Measurements from ENCODE around the gene TRIM7. TPM values are rescaled to one million over a fixed set of nuclear protein-coding genes. Genes with fewer than 3 reads are reported as not detected.
A peak's percentile ranks its signal among the peaks of the same experiment; 100 is the strongest.

TRIM7 gene
- total and polyA plus RNA-seq, 2 of the 4 experiments (the other 2 are of a cell fraction): 0.54 to 1.0 TPM

GRCh38 chr5:181233801-181234454, 28.9 kb upstream of the TRIM7 start:
- no peak overlapping the region for H2AK5ac ChIP-seq (ENCODE audit: low read depth, low read length)
- no peak overlapping the region for H4K8ac ChIP-seq (ENCODE audit: low read depth in 2 of 2, low read length in 2 of 2)
- no peak overlapping the region for H4K5ac ChIP-seq (ENCODE audit: low read depth, low read length)
- no peak overlapping the region for H3K4ac ChIP-seq (ENCODE audit: low read depth, low read length)
- DNase-seq (no peak), ATAC-seq (ENCODE audit: low read depth) (peak; percentile 3; the same call in 1 of the 2 replicates)
- no peaks in the 10 kb centered on the region for H3K9me3 ChIP-seq (ENCODE audit: control insufficient read depth, insufficient read depth, low read length)
- H2BK15ac ChIP-seq (ENCODE audit: low read depth, low read length): no peak overlapping the region
- H2BK5ac ChIP-seq (ENCODE audit: low read depth, low read length, poor library complexity, severe bottlenecking): no peak overlapping the region
- no peak overlapping the region for H2BK120ac ChIP-seq (ENCODE audit: low read depth, low read length)
- ChIA-PET CTCF (no interaction called here), POLR2A (ENCODE audit: unreplicated experiment) (no interaction called here)
- no peak overlapping the region for H3K4me2 ChIP-seq (ENCODE audit: low read depth, low read length)
- H2BK20ac ChIP-seq (ENCODE audit: low read depth, low read length): no peak overlapping the region
- H3K9ac ChIP-seq (ENCODE audit: low read depth, low read length): no peak overlapping the region
- no peak overlapping the region for H2AK9ac ChIP-seq (replicated peaks; ENCODE audit: low read depth, low read length, poor library complexity)
- no peak overlapping the region for H3K4me3 ChIP-seq (ENCODE audit: insufficient read depth, low read depth, low read length)
- H3K27me3 ChIP-seq (ENCODE audit: control insufficient read depth, insufficient read depth, low read length): no peaks in the 10 kb centered on the region
- dilution Hi-C loops (cut with HindIII; ENCODE audit: low sequenced_read_pairs, unreplicated experiment): no loop called here
- H3K79me1 ChIP-seq (ENCODE audit: low read depth in 1 of 2, low read length in 2 of 2): peaks cover 17 to 40% of the 10 kb centered on the region in 2 experiments
- no peak overlapping the region for H4K91ac ChIP-seq (ENCODE audit: insufficient read depth, low read depth, low read length)
- no peak overlapping the region for H3K23ac ChIP-seq (ENCODE audit: low read depth, low read length)
- WGBS, 2 experiments (ENCODE audit: extremely low coverage in 2 of 2, insufficient read length in 1 of 2): no CpG with 5 or more reads among the region's 24 CpGs
- BruUV-seq (replicated peaks): no TSS peak
- H3K4me1 ChIP-seq (ENCODE audit: control insufficient read depth, insufficient read depth, low read length): no peaks in the 10 kb centered on the region
- no peak overlapping the region for H3K14ac ChIP-seq (replicated peaks; ENCODE audit: low read depth, low read length)
- intact Hi-C loops (cut with micrococcal nuclease): no loop called here
- no peak overlapping the region for H3K56ac ChIP-seq (ENCODE audit: extremely low read depth, insufficient read depth, low read length)
- no peak overlapping the region for H3K27ac ChIP-seq (ENCODE audit: insufficient read depth, low read length)
- in situ Hi-C loops (cut with MboI; ENCODE audit: low sequenced_read_pairs): no loop called here
- no peak overlapping the region for H3K18ac ChIP-seq (ENCODE audit: low read depth, low read length)
- no peak overlapping the region for H2AFZ ChIP-seq (replicated peaks; ENCODE audit: low read length, poor library complexity)
- no peak for TF ChIP-seq USF2 (IDR thresholded peaks at IDR 0.05; ENCODE audit: low read depth, low read length)
- TF ChIP-seq POLR2A (IDR thresholded peaks at IDR 0.05; ENCODE audit: low read depth, low read length): no peak
- no peak for TF ChIP-seq ELK1 (IDR thresholded peaks at IDR 0.05; ENCODE audit: borderline replicate concordance, low read depth, low read length)
- TF ChIP-seq MXI1 (IDR thresholded peaks at IDR 0.05; ENCODE audit: borderline replicate concordance, low read depth, low read length): no peak
- H3K9me1 ChIP-seq (ENCODE audit: insufficient read depth, low read length): peaks cover 1% of the 10 kb centered on the region
- H3K36me3 ChIP-seq (ENCODE audit: control insufficient read depth, insufficient read depth, low read length): peaks cover 73% of the 10 kb centered on the region
- peaks cover 55% of the 10 kb centered on the region for H4K20me1 ChIP-seq (ENCODE audit: insufficient read depth, low read length)

Data from IMR-90 (cell line).